HepG2 (cell line): Measurements from ENCODE around the gene LOC128125822.

Experiments
- ATF3 ChIP-seq: sonication (generic); formaldehyde crosslinking; IDR thresholded peaks from 2 replicates; pipeline ENCODE4 v1.4.0; 2020; ENCODE audit warnings: missing genetic modification reagents
- DZIP1 ChIP-seq: sonication (generic); formaldehyde crosslinking; IDR thresholded peaks from 2 replicates; pipeline ENCODE4 v1.5.0; 2020; ENCODE audit warnings: mild to moderate bottlenecking, missing genetic modification reagents
- FIP1L1 ChIP-seq: fragments of 200-400 bp; formaldehyde crosslinking; IDR thresholded peaks from 2 replicates; pipeline ENCODE4 v1.6.1; 2018; ENCODE audit warnings: low read depth, mild to moderate bottlenecking, low read length, moderate library complexity, borderline replicate concordance; ENCODE audit not compliant: insufficient read depth
- FOXP4 ChIP-seq: sonication (generic); formaldehyde crosslinking; IDR thresholded peaks from 2 replicates; pipeline ENCODE4 v1.4.0; 2020; ENCODE audit warnings: missing genetic modification reagents
- GABPB1 ChIP-seq: IDR thresholded peaks from 2 replicates; pipeline ENCODE4 v1.6.1; 2016; ENCODE audit warnings: mild to moderate bottlenecking, missing genetic modification reagents, moderate library complexity, missing compliant biosample characterization
- HMG20A ChIP-seq: IDR thresholded peaks from 2 replicates; pipeline ENCODE4 v1.6.1; 2016; ENCODE audit warnings: borderline replicate concordance
- HMGA1 ChIP-seq: sonication (generic); formaldehyde crosslinking; conservative IDR thresholded peaks from 2 replicates; pipeline ENCODE4 v1.4.0; 2020; ENCODE audit warnings: missing genetic modification reagents
- KLF12 ChIP-seq: sonication (generic); formaldehyde crosslinking; IDR thresholded peaks from 2 replicates; pipeline ENCODE4 v1.4.0; 2020; ENCODE audit warnings: missing genetic modification reagents, borderline replicate concordance
- MLLT10 ChIP-seq: sonication (generic); formaldehyde crosslinking; IDR thresholded peaks from 2 replicates; pipeline ENCODE4 v1.4.0; 2020; ENCODE audit warnings: missing genetic modification reagents
- NR1H2 ChIP-seq: sonication (generic); formaldehyde crosslinking; IDR thresholded peaks from 2 replicates; pipeline ENCODE4 v1.8.1; 2022; ENCODE audit warnings: low read depth, missing genetic modification reagents, borderline replicate concordance
- SIX4 ChIP-seq: sonication (generic); formaldehyde crosslinking; IDR thresholded peaks from 2 replicates; pipeline ENCODE4 v1.4.0; 2020; ENCODE audit warnings: missing genetic modification reagents
- SOX6 ChIP-seq, 2 experiments: fragments of 450-650 bp in 1 of 2; sonication (generic) in 1 of 2; formaldehyde crosslinking in 1 of 2; IDR thresholded peaks; 2 replicates each; pipeline versions ENCODE4 v1.4.0 to v1.6.1; 2017 to 2020; ENCODE audit warnings: antibody characterized with exemption in 1 of 2, mild to moderate bottlenecking in 1 of 2, missing genetic modification reagents in 1 of 2
- SP1 ChIP-seq, 2 experiments: fragments of 450-650 bp in 1 of 2; sonication (generic) in 1 of 2; formaldehyde crosslinking in 1 of 2; IDR thresholded peaks; 2 replicates each; pipeline versions ENCODE4 v1.4.0 to v1.6.1; 2016 to 2020; ENCODE audit warnings: missing genetic modification reagents in 1 of 2
- TFAP4 ChIP-seq: sonication (generic); IDR thresholded peaks from 2 replicates; pipeline ENCODE4 v1.6.1; 2016; ENCODE audit warnings: low read depth, borderline replicate concordance
- THAP9 ChIP-seq: sonication (generic); formaldehyde crosslinking; IDR thresholded peaks from 2 replicates; pipeline ENCODE4; 2020; ENCODE audit warnings: missing genetic modification reagents, mild to moderate bottlenecking, borderline replicate concordance
- ZNF282 ChIP-seq: fragments of 450-650 bp; IDR thresholded peaks from 2 replicates; pipeline ENCODE4 v1.6.1; 2018; ENCODE audit not compliant: partially characterized antibody
- ZNF33A ChIP-seq: sonication (generic); formaldehyde crosslinking; IDR thresholded peaks from 2 replicates; pipeline ENCODE4 v1.5.1; 2020; ENCODE audit warnings: missing genetic modification reagents, mild to moderate bottlenecking, moderate library complexity, borderline replicate concordance
- ZNF354B ChIP-seq: sonication (generic); formaldehyde crosslinking; IDR thresholded peaks from 2 replicates; pipeline ENCODE4 v1.8.0; 2022; ENCODE audit warnings: mild to moderate bottlenecking, missing genetic modification reagents
- ZNF441 ChIP-seq: sonication (generic); formaldehyde crosslinking; IDR thresholded peaks from 2 replicates; pipeline ENCODE4 v1.7.0; 2021; ENCODE audit warnings: missing genetic modification reagents, borderline replicate concordance

Gene LOC128125822

GRCh38 chr6:63598049-63599036, 26.1 kb downstream of the LOC128125822 start (continued):
- TF ChIP-seq DZIP1 (CRISPR knock-in tag) (no peak), ZNF33A (CRISPR knock-in tag) (no peak; the same call in 1 of the 2 replicates), SOX6 (IDR thresholded peaks at IDR 0.05) (no peak), SOX6 (CRISPR knock-in tag; IDR thresholded peaks at IDR 0.05) (peak; percentile 80), ATF3 (CRISPR knock-in tag) (no peak), ZNF441 (CRISPR knock-in tag) (peak; percentile 83; the same call in 1 of the 2 replicates), GABPB1 (CRISPR knock-in tag) (peak; percentile 43; the same call in 1 of the 2 replicates), FIP1L1 (no peak), HMGA1 (CRISPR knock-in tag) (no peak), ZNF354B (no peak), FOXP4 (CRISPR knock-in tag) (peak; percentile 71; the same call in 1 of the 2 replicates), SIX4 (no peak), KLF12 (CRISPR knock-in tag) (0 out of 2 replicates have a peak, but pooled peaks have one; percentile 67), NR1H2 (CRISPR knock-in tag) (no peak), HMG20A (CRISPR knock-in tag) (peak; percentile 46; the same call in 1 of the 2 replicates), ZNF282 (no peak), THAP9 (CRISPR knock-in tag) (no peak), SP1 (IDR thresholded peaks at IDR 0.05) (no peak), SP1 (CRISPR knock-in tag; IDR thresholded peaks at IDR 0.05) (0 out of 2 replicates have a peak, but pooled peaks have one; percentile 14), MLLT10 (CRISPR knock-in tag) (no peak), TFAP4 (no peak)
